Ovary (tissue), 9 donors: ENCODE data around the gene CD81. TPM values are rescaled to one million over a fixed set of nuclear protein-coding genes. Genes with fewer than 3 reads are reported as not detected.

ENCODE experiments used
- DNase-seq, 5 donors: peaks; one replicate each; pipeline ENCODE4 v3.0.0-alpha.2; 2019 to 2020
- H3K27ac ChIP-seq, 2 donors: fragments of 200-600 bp; one replicate each; pipeline versions ENCODE4 v1.5.1 to v1.8.0; 2019 to 2022
- H3K27me3 ChIP-seq: fragments of 200-600 bp; one replicate; pipeline ENCODE4 v1.8.0; 2022
- H3K36me3 ChIP-seq: fragments of 200-600 bp; sonication (generic); one replicate; pipeline ENCODE4 v1.5.1; 2019
- H3K4me1 ChIP-seq: one replicate; pipeline ENCODE4 v1.8.1; 2013; ENCODE audit warnings: mild to moderate bottlenecking, moderate library complexity; ENCODE audit not compliant: insufficient read depth
- H3K4me3 ChIP-seq: fragments of 200-600 bp; sonication (generic); one replicate; pipeline ENCODE4 v1.5.1; 2017
- H3K9me3 ChIP-seq, 2 donors: fragments of 200-600 bp in 1 of 2; sonication (generic) in 1 of 2; one replicate each; pipeline versions ENCODE4 v1.5.1 to v1.8.1; 2013 to 2019; ENCODE audit warnings: mild to moderate bottlenecking in 1 of 2, moderate library complexity in 1 of 2
- CTCF ChIP-seq, 3 donors: fragments of 450-650 bp in 2 of 3; fragments of 200-600 bp in 1 of 3; IDR thresholded peaks; one replicate each; pipeline versions ENCODE4 v1.5.1 to v1.8.0; 2016 to 2022; ENCODE audit warnings: antibody characterized with exemption in 3 of 3, mild to moderate bottlenecking in 1 of 3
- EP300 ChIP-seq: sonication (generic); formaldehyde crosslinking; IDR thresholded peaks from one replicate; pipeline ENCODE4 v1.6.1; 2017; ENCODE audit warnings: antibody characterized with exemption
- POLR2A ChIP-seq: fragments of 450-650 bp; IDR thresholded peaks from one replicate; pipeline ENCODE4 v1.6.1; 2017; ENCODE audit warnings: antibody characterized with exemption, mild to moderate bottlenecking, moderate library complexity
- WGBS, 3 donors: extraction: QIAGEN DNeasy Blood & Tissue Kit in 1 of 3; methylation state at CpG; one replicate each; pipeline versions ENCODE4 v1.1.5 to v1.1.7; 2013 to 2017; 5-methylcytosine and 5-hydroxymethylcytosine counted together
- intact Hi-C, 4 donors: fragments of 100-400 bp; cut with DNase I; formaldehyde crosslinking; loops; one replicate each; pipeline versions ENCODE4 v1.11.0 to v1.15.1; 2022 to 2023
- polyA plus RNA-seq, 2 donors: library from polyadenylated mRNA; stranded (reverse); fragments of 200-250 nt in 1 of 2; fragments of 350-450 nt in 1 of 2; fragmentation: Illumina TruSeq in 1 of 2; extraction: RNeasy Lipid Tissue Mini Kit (QIAGEN cat#74804) in 1 of 2; gene quantifications; one replicate each; pipeline ENCODE4 v1.2.3, GENCODE V29; 2013 to 2014
- total RNA-seq, 7 donors: library from RNA; depleted of rRNA in 2 of 7; stranded (reverse); fragments of >200 nt in 2 of 7; fragmentation: NEBNext Ultra II Directional in 3 of 7; extraction: Animal tissue kit (Norgen Biotek cat#: 25700) in 3 of 7; gene quantifications; one replicate each; pipeline versions ENCODE4 v1.1.0 to v1.2.4, GENCODE V29; 2016 to 2023
- donor health status: DM: no; HTN: no; CAD: no; lungs with moderate emphysema.
- donor health status: DM: no; HTN: no; CAD: no.
- donor health status: Bipolar disorder and iron deficiency.
- donor health status: DM: yes; HTN: yes; CAD: no.
- donor health status: DM: no; HTN: no; CAD: no.
- donor health status: DM: yes; HTN: yes; CAD: no.

Gene CD81
- total and polyA plus RNA-seq, 9 donors = 206 to 723 (median 541) TPM

GRCh38 chr11:2423157-2424025 lies 46.3 kb downstream of the CD81 start:
- 69 to 80% (median 70%) methylated on average over 26 of the region's 26 CpGs for WGBS, 3 donors
- Histone ChIP-seq H3K27me3 (no peaks in the 10 kb centered on the region), H3K27ac (no peak overlapping the region), H3K4me1 (peaks cover 2% of the 10 kb centered on the region), H3K4me3 (no peak overlapping the region), H3K9me3 (no peaks in the 10 kb centered on the region), H3K36me3 (no peaks in the 10 kb centered on the region)
- TF ChIP-seq CTCF (IDR thresholded peaks at IDR 0.05) (no peak), EP300 (no peak), POLR2A (no peak)
- no peak for DNase-seq
- intact Hi-C loops = loop anchor here in 3 of 4 donors (5.0 to 10.0 kb wide), 3 partner anchors 101 to 471 kb away; no protein-coding TSS in a partner anchor

- TF ChIP-seq CTCF (IDR thresholded peaks at IDR 0.05) = no peak
- no peak for TF ChIP-seq EP300
- no peak for TF ChIP-seq POLR2A
- Histone ChIP-seq H3K36me3 (no peaks in the 10 kb centered on the region), H3K4me1 (peaks cover 2% of the 10 kb centered on the region), H3K27ac (no peak overlapping the region), H3K4me3 (no peak overlapping the region), H3K9me3 (no peaks in the 10 kb centered on the region), H3K27me3 (no peaks in the 10 kb centered on the region)
- no peak for DNase-seq
- intact Hi-C loops = loop anchor here in 3 of 4 donors (5.0 to 10.0 kb wide), 3 partner anchors 100 to 470 kb away; no protein-coding TSS in a partner anchor
- WGBS, 3 donors = 77 to 84% (median 80%) methylated on average over 27 to 28 of the region's 28 CpGs
Measured at GRCh38 chr11:2424811-2425495, 47.8 kb downstream of the CD81 start.

- H3K9me3 ChIP-seq = no peaks in the 10 kb centered on the region
- intact Hi-C loops = loop anchor here in 2 of 4 donors (10.0 kb wide), 2 partner anchors 99 to 469 kb away; no protein-coding TSS in a partner anchor
- no peak overlapping the region for H3K4me3 ChIP-seq
- no peaks in the 10 kb centered on the region for H3K27me3 ChIP-seq
- TF ChIP-seq EP300 (no peak), CTCF (IDR thresholded peaks at IDR 0.05) (no peak), POLR2A (no peak)
- no peaks in the 10 kb centered on the region for H3K36me3 ChIP-seq
- 76 to 80% (median 78%) methylated on average over 7 to 8 of the region's 8 CpGs for WGBS, 3 donors
- no peak for DNase-seq
- H3K4me1 ChIP-seq = peaks cover 1% of the 10 kb centered on the region
- H3K27ac ChIP-seq = no peak overlapping the region
Measured at GRCh38 chr11:2425506-2425905, 48.4 kb downstream of the CD81 start.

GRCh38 chr11:2426221-2426620 lies 49.1 kb downstream of the CD81 start:
- Histone ChIP-seq H3K4me1 (no peaks in the 10 kb centered on the region), H3K36me3 (no peaks in the 10 kb centered on the region), H3K9me3 (no peaks in the 10 kb centered on the region), H3K27ac (no peak overlapping the region), H3K27me3 (no peaks in the 10 kb centered on the region), H3K4me3 (no peak overlapping the region)
- no peak for TF ChIP-seq CTCF (IDR thresholded peaks at IDR 0.05)
- no peak for TF ChIP-seq EP300
- TF ChIP-seq POLR2A = no peak
- DNase-seq = no peak
- 81 to 87% (median 86%) methylated on average over 11 to 13 of the region's 13 CpGs for WGBS, 3 donors
- intact Hi-C loops = loop anchor here in 2 of 4 donors (10.0 kb wide), 2 partner anchors 99 to 469 kb away; no protein-coding TSS in a partner anchor
